ENCODE data around the gene PDCL3. TPM values are rescaled to one million over a fixed set of nuclear protein-coding genes. Genes with fewer than 3 reads are reported as not detected.

Gene PDCL3
- total and polyA plus RNA-seq, 2 donors (not counting 1 experiment from before 2014, with no cell fraction given), result 5.6 to 24.1 TPM

DNA sequence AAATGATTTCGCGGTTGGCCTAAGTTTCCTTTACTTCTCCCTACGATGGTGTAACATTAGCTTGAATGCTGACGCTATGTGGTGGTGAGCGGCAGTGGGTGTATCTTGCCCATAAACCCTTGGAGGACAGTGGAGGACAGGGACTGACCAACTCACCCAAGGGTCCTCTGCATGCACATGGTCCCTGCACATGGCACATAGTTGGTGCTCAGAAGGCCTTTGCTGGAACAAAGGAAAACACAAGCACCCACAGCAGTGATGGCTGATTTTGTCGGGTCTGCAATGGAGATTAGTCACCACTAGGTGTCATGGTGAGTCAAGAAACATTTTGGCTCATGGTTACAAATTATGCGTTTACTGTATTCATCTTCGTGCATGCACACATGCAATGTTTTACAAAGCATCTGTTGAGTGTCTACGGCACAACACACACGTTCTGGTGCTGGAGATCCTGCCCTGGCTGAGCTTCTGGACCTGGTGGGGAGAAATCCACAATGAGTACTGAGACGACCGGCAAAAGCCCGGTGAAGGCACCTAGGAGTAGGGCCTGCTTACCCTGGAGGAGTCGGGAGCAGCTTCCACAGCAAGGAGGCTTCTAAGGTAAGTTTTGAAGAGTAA lies 44.0 kb downstream of the PDCL3 start:
- H3K27me3 Mint-ChIP-seq, result peaks cover 29% of the 10 kb centered on the region
- WGBS (ENCODE audit: insufficient coverage), result 59% methylated on average over 11 of the region's 14 CpGs
- no peak overlapping the region for H3K27ac ChIP-seq (ENCODE audit: low read length in 2 of 2)
- H3K36me3 ChIP-seq (replicated peaks in 1 of 2; ENCODE audit: control extremely low read depth in 1 of 2, control insufficient read depth in 1 of 2, extremely low read depth in 1 of 2, insufficient read depth in 2 of 2, low read length in 1 of 2), result no peaks in the 10 kb centered on the region
- no peak overlapping the region for H2AFZ ChIP-seq (ENCODE audit: insufficient read depth, low read depth, low read length, poor library complexity, severe bottlenecking)
- H3K4me3 Mint-ChIP-seq, result no peak overlapping the region
- no peaks in the 10 kb centered on the region for H3K9me3 ChIP-seq (ENCODE audit: control extremely low read depth in 1 of 3, control insufficient read depth in 2 of 3, insufficient read depth in 1 of 3, low read length in 2 of 3)
- no peak overlapping the region for H3K9ac ChIP-seq (ENCODE audit: low read length)
- no peaks in the 10 kb centered on the region for H4K20me1 ChIP-seq (ENCODE audit: control insufficient read depth, insufficient read depth, low read length, poor library complexity, severe bottlenecking)
- ChIA-PET POLR2A (no interaction called here), CTCF (interaction anchor here (0.6 to 8.2 kb wide), 12 partner anchors 10 to 610 kb away, joined by 3 to 88 read pairs (median 4); partner anchors contain the start of gene PDCL3)
- no peaks in the 10 kb centered on the region for H3K9me3 Mint-ChIP-seq (ENCODE audit: insufficient read depth)
- H3K27ac Mint-ChIP-seq, result no peak overlapping the region
- H3K4me2 ChIP-seq (replicated peaks; ENCODE audit: low read depth, low read length, poor library complexity, severe bottlenecking), result no peak overlapping the region
- no peak overlapping the region for H3K4me3 ChIP-seq (ENCODE audit: control extremely low read depth in 1 of 5, extremely low read depth in 1 of 5, insufficient read depth in 1 of 5, low read depth in 2 of 5, low read length in 4 of 5)
- H3K4me1 ChIP-seq (ENCODE audit: control insufficient read depth in 2 of 2, insufficient read depth in 2 of 2, low read length in 2 of 2), result peaks cover 0 to 2% of the 10 kb centered on the region in 2 donors
- DNase-seq (peak; percentile 55), ATAC-seq (ENCODE audit: low read depth) (peak; percentile 54)
- H3K4me1 Mint-ChIP-seq, result peaks cover 2% of the 10 kb centered on the region
- TF ChIP-seq EZH2 (IDR thresholded peaks at IDR 0.05; ENCODE audit: borderline replicate concordance, insufficient read depth, low read depth, low read length, poor library complexity, severe bottlenecking) (no peak), CTCF (IDR thresholded peaks at IDR 0.05) (peak; percentile 84)
- H3K79me2 ChIP-seq (ENCODE audit: control insufficient read depth, insufficient read depth, low read length), result no peaks in the 10 kb centered on the region
- peaks cover 0 to 3% (median 0%) of the 10 kb centered on the region in 4 experiments for H3K27me3 ChIP-seq (replicated peaks in 1 of 4; ENCODE audit: control extremely low read depth in 1 of 4, control insufficient read depth in 3 of 4, insufficient read depth in 4 of 4, low read length in 3 of 4)
- intact Hi-C loops (cut with micrococcal nuclease), result loop anchor here (1.0 kb wide), 1 partner anchor 378 kb away; no protein-coding TSS in a partner anchor

DNA sequence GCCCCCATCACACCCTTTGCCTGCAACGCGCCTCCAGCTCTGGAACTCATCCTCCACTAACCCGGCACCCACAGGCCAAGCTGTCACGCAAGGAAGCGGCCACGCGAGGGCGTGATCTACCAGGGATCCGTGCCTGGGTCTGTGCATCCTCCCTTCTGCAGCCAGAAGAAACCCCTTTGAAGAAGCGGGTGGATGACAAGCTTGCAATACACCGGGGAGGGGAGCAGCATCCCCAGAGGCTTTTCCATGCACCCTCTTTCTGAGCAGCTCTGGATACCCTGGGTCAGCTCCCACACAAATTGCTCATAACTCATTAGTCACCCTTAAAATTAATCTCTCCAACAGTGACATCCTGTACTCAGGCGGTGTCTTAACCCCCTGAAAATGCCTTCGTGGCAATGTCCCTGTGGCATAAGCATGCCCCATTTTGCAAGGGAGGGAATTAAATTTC lies 47.6 kb downstream of the PDCL3 start:
- Mint-ChIP-seq H3K27me3 (peaks cover 29% of the 10 kb centered on the region), H3K27ac (no peak overlapping the region), H3K9me3 (ENCODE audit: insufficient read depth) (no peaks in the 10 kb centered on the region), H3K4me1 (peaks cover 1% of the 10 kb centered on the region), H3K4me3 (no peak overlapping the region)
- H3K9ac ChIP-seq (ENCODE audit: low read length), result no peak overlapping the region
- H4K20me1 ChIP-seq (ENCODE audit: control insufficient read depth, insufficient read depth, low read length, poor library complexity, severe bottlenecking), result no peaks in the 10 kb centered on the region
- intact Hi-C loops (cut with micrococcal nuclease), result no loop called here
- TF ChIP-seq EZH2 (IDR thresholded peaks at IDR 0.05; ENCODE audit: borderline replicate concordance, insufficient read depth, low read depth, low read length, poor library complexity, severe bottlenecking), result no peak
- peak; percentile 53 for TF ChIP-seq CTCF (IDR thresholded peaks at IDR 0.05)
- H3K27ac ChIP-seq (ENCODE audit: low read length in 2 of 2), result no peak overlapping the region
- no peaks in the 10 kb centered on the region for H3K9me3 ChIP-seq (ENCODE audit: control extremely low read depth in 1 of 3, control insufficient read depth in 2 of 3, insufficient read depth in 1 of 3, low read length in 2 of 3)
- H3K4me1 ChIP-seq (ENCODE audit: control insufficient read depth in 2 of 2, insufficient read depth in 2 of 2, low read length in 2 of 2), result no peaks in the 10 kb centered on the region
- ChIA-PET CTCF (interaction anchor here (1.1 to 8.2 kb wide), 11 partner anchors 10 to 597 kb away, joined by 3 to 88 read pairs (median 4); no protein-coding TSS in a partner anchor), POLR2A (no interaction called here)
- H2AFZ ChIP-seq (ENCODE audit: insufficient read depth, low read depth, low read length, poor library complexity, severe bottlenecking), result no peak overlapping the region
- no peaks in the 10 kb centered on the region for H3K36me3 ChIP-seq (replicated peaks in 1 of 2; ENCODE audit: control extremely low read depth in 1 of 2, control insufficient read depth in 1 of 2, extremely low read depth in 1 of 2, insufficient read depth in 2 of 2, low read length in 1 of 2)
- ATAC-seq (ENCODE audit: low read depth) (no peak), DNase-seq (peak; percentile 44)
- 9% methylated on average over 11 of the region's 13 CpGs for WGBS (ENCODE audit: insufficient coverage)
- peaks cover 0 to 5% (median 0%) of the 10 kb centered on the region in 4 experiments for H3K27me3 ChIP-seq (replicated peaks in 1 of 4; ENCODE audit: control extremely low read depth in 1 of 4, control insufficient read depth in 3 of 4, insufficient read depth in 4 of 4, low read length in 3 of 4)
- no peaks in the 10 kb centered on the region for H3K79me2 ChIP-seq (ENCODE audit: control insufficient read depth, insufficient read depth, low read length)
- no peak overlapping the region for H3K4me2 ChIP-seq (replicated peaks; ENCODE audit: low read depth, low read length, poor library complexity, severe bottlenecking)
- H3K4me3 ChIP-seq (ENCODE audit: control extremely low read depth in 1 of 5, extremely low read depth in 1 of 5, insufficient read depth in 1 of 5, low read depth in 2 of 5, low read length in 4 of 5), result no peak overlapping the region

All from B cell (primary cell).